ENCODE data around the gene IMMP2L.

The IMMP2L gene

GRCh38 chr7:111092406-111093236 lies 469.7 kb downstream of the IMMP2L start:
- no peaks in the 10 kb centered on the region for H3K27me3 Mint-ChIP-seq
- peak overlapping the region; percentile 84 to 97 for H3K4me3 Mint-ChIP-seq
- peak; percentile 52 for ATAC-seq
- no peaks in the 10 kb centered on the region for H3K9me3 Mint-ChIP-seq
- H3K4me1 Mint-ChIP-seq = peaks cover 31% of the 10 kb centered on the region
- H3K27ac Mint-ChIP-seq = peak overlapping the region; percentile 86 to 99
- no peak for DNase-seq

GRCh38 chr7:111091593-111092358 lies 470.5 kb downstream of the IMMP2L start:
- peak; percentile 57 for ATAC-seq

GRCh38 chr7:111090846-111091245 lies 471.4 kb downstream of the IMMP2L start, which contains the start of gene LRRN3:
Gene LRRN3 (plus strand): TSS chr7:111091127. CDS start chr7:111122773, 31,646 bp downstream.
- ATAC-seq (peak; percentile 86), DNase-seq (peak; percentile 70 to 74)

More at GRCh38 chr7:111091593-111092358, 470.5 kb downstream of the IMMP2L start:
- peak overlapping the region; percentile 86 to 99 for H3K27ac Mint-ChIP-seq
- peaks cover 39% of the 10 kb centered on the region for H3K4me1 Mint-ChIP-seq
- peak overlapping the region; percentile 84 to 97 for H3K4me3 Mint-ChIP-seq
- H3K9me3 Mint-ChIP-seq = no peaks in the 10 kb centered on the region
- H3K27me3 Mint-ChIP-seq = no peaks in the 10 kb centered on the region
- DNase-seq = no peak

GRCh38 chr7:111089822-111090426 lies 472.4 kb downstream of the IMMP2L start:
- H3K27ac Mint-ChIP-seq = peak overlapping the region in 1 of 2 donors; percentile 99
- peak overlapping the region; percentile 84 to 97 for H3K4me3 Mint-ChIP-seq
- DNase-seq (no peak), ATAC-seq (no peak)
- peaks cover 0 to 4% of the 10 kb centered on the region in 2 donors for H3K9me3 Mint-ChIP-seq
- H3K4me1 Mint-ChIP-seq = peaks cover 46% of the 10 kb centered on the region
- no peaks in the 10 kb centered on the region for H3K27me3 Mint-ChIP-seq

More at GRCh38 chr7:111090846-111091245, 471.4 kb downstream of the IMMP2L start, which contains the start of gene LRRN3:
- H3K4me1 Mint-ChIP-seq = peaks cover 39% of the 10 kb centered on the region
- H3K27me3 Mint-ChIP-seq = no peaks in the 10 kb centered on the region
- H3K4me3 Mint-ChIP-seq = peak within 1 kb of the TSS; percentile 84 to 97
- H3K27ac Mint-ChIP-seq = peak within 1 kb of the TSS; percentile 86 to 99
- no peaks in the 10 kb centered on the region for H3K9me3 Mint-ChIP-seq

GRCh38 chr7:111088328-111088727 lies 474.0 kb downstream of the IMMP2L start:
- H3K27ac Mint-ChIP-seq = peak overlapping the region in 1 of 2 donors; percentile 91

GRCh38 chr7:111086532-111086931 lies 475.8 kb downstream of the IMMP2L start:
- H3K4me3 Mint-ChIP-seq = peak overlapping the region; percentile 50 to 63
- H3K27me3 Mint-ChIP-seq = no peaks in the 10 kb centered on the region
- peaks cover 0 to 4% of the 10 kb centered on the region in 2 donors for H3K9me3 Mint-ChIP-seq
- ATAC-seq = peak; percentile 53
- peak overlapping the region; percentile 94 to 95 for H3K27ac Mint-ChIP-seq
- peaks cover 78% of the 10 kb centered on the region for H3K4me1 Mint-ChIP-seq
- DNase-seq = peak in 1 of 2 donors; percentile 41

More at GRCh38 chr7:111088328-111088727, 474.0 kb downstream of the IMMP2L start:
- ATAC-seq (no peak), DNase-seq (no peak)
- Mint-ChIP-seq H3K27me3 (no peaks in the 10 kb centered on the region), H3K4me3 (peak overlapping the region; percentile 30 to 62), H3K4me1 (peaks cover 60% of the 10 kb centered on the region), H3K9me3 (peaks cover 0 to 4% of the 10 kb centered on the region in 2 donors)

GRCh38 chr7:111085356-111085755 lies 476.9 kb downstream of the IMMP2L start:
- Mint-ChIP-seq H3K4me1 (peaks cover 74% of the 10 kb centered on the region), H3K4me3 (peak overlapping the region; percentile 15 to 58), H3K27me3 (no peaks in the 10 kb centered on the region), H3K9me3 (peaks cover 0 to 4% of the 10 kb centered on the region in 2 donors), H3K27ac (peak overlapping the region; percentile 91 to 95)
- DNase-seq = no peak
- no peak for ATAC-seq

- peak; percentile 92 for ATAC-seq
- Mint-ChIP-seq H3K27me3 (no peaks in the 10 kb centered on the region), H3K9me3 (peaks cover 0 to 4% of the 10 kb centered on the region in 2 donors), H3K4me1 (peaks cover 73% of the 10 kb centered on the region), H3K4me3 (peak overlapping the region; percentile 70 to 74), H3K27ac (peak overlapping the region; percentile 92 to 98)
- peak; percentile 69 to 79 for DNase-seq
These were observed 478.9 kb downstream of the IMMP2L start for GRCh38 chr7:111083413-111083812.

- Mint-ChIP-seq H3K4me1 (peaks cover 67% of the 10 kb centered on the region), H3K27me3 (no peaks in the 10 kb centered on the region), H3K27ac (peak overlapping the region; percentile 92 to 98), H3K4me3 (peak overlapping the region; percentile 70 to 74), H3K9me3 (peaks cover 0 to 4% of the 10 kb centered on the region in 2 donors)
- no peak for DNase-seq
- no peak for ATAC-seq
These were observed 479.9 kb downstream of the IMMP2L start for GRCh38 chr7:111082351-111082750.

- Mint-ChIP-seq H3K27ac (peak overlapping the region; percentile 87 to 92), H3K4me3 (peak overlapping the region; percentile 70 to 74), H3K9me3 (peaks cover 0 to 4% of the 10 kb centered on the region in 2 donors), H3K27me3 (no peaks in the 10 kb centered on the region), H3K4me1 (peaks cover 67% of the 10 kb centered on the region)
- DNase-seq = no peak
- peak; percentile 53 for ATAC-seq
These were observed 480.6 kb downstream of the IMMP2L start for GRCh38 chr7:111081546-111082267.

GRCh38 chr7:111080495-111081105 lies 481.7 kb downstream of the IMMP2L start:
- peaks cover 0 to 3% of the 10 kb centered on the region in 2 donors for H3K9me3 Mint-ChIP-seq
- ATAC-seq = no peak
- H3K4me3 Mint-ChIP-seq = peak overlapping the region in 1 of 2 donors; percentile 45
- H3K4me1 Mint-ChIP-seq = peaks cover 68% of the 10 kb centered on the region
- H3K27ac Mint-ChIP-seq = peak overlapping the region in 1 of 2 donors; percentile 91
- H3K27me3 Mint-ChIP-seq = no peaks in the 10 kb centered on the region
- DNase-seq = no peak

GRCh38 chr7:111077001-111077400 lies 485.3 kb downstream of the IMMP2L start:
- Mint-ChIP-seq H3K9me3 (no peaks in the 10 kb centered on the region), H3K4me1 (peaks cover 69% of the 10 kb centered on the region), H3K27me3 (no peaks in the 10 kb centered on the region), H3K4me3 (no peak overlapping the region), H3K27ac (no peak overlapping the region)
- ATAC-seq (no peak), DNase-seq (no peak)

GRCh38 chr7:111076205-111076604 lies 486.1 kb downstream of the IMMP2L start:
- H3K4me3 Mint-ChIP-seq = peak overlapping the region; percentile 10 to 41
- DNase-seq (peak; percentile 50 to 56), ATAC-seq (peak; percentile 90)
- H3K27ac Mint-ChIP-seq = peak overlapping the region; percentile 19 to 74
- no peaks in the 10 kb centered on the region for H3K9me3 Mint-ChIP-seq
- peaks cover 70% of the 10 kb centered on the region for H3K4me1 Mint-ChIP-seq
- no peaks in the 10 kb centered on the region for H3K27me3 Mint-ChIP-seq

GRCh38 chr7:111075498-111075897 lies 486.8 kb downstream of the IMMP2L start:
- H3K4me3 Mint-ChIP-seq = peak overlapping the region in 1 of 2 donors; percentile 41
- DNase-seq (no peak), ATAC-seq (no peak)
- H3K27me3 Mint-ChIP-seq = no peaks in the 10 kb centered on the region
- peaks cover 73% of the 10 kb centered on the region for H3K4me1 Mint-ChIP-seq
- peak overlapping the region; percentile 13 to 32 for H3K27ac Mint-ChIP-seq
- H3K9me3 Mint-ChIP-seq = no peaks in the 10 kb centered on the region
